ENCODE data around the gene MARK2.

DNA sequence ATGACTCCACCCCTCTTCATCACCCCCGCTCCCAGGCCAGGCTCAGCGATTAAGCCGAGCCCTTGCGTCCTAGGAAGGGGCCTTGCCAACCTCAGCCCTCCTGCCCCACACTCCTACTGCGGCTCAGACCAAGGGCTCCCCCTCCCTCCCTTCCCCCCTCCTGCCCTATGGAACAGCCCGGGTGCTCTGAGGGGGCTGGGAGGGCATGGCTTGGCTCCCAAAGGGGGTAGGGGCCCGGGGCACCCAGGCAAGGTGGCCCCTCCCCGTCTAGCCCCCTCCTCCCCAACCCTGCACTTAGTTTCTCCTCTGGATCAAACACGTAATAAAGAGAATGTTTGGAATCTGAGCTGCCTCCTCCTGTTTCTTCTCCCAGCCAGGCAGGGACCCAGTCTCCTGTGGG lies 71.8 kb downstream of the MARK2 start:
- TF ChIP-seq, protein P1, sequence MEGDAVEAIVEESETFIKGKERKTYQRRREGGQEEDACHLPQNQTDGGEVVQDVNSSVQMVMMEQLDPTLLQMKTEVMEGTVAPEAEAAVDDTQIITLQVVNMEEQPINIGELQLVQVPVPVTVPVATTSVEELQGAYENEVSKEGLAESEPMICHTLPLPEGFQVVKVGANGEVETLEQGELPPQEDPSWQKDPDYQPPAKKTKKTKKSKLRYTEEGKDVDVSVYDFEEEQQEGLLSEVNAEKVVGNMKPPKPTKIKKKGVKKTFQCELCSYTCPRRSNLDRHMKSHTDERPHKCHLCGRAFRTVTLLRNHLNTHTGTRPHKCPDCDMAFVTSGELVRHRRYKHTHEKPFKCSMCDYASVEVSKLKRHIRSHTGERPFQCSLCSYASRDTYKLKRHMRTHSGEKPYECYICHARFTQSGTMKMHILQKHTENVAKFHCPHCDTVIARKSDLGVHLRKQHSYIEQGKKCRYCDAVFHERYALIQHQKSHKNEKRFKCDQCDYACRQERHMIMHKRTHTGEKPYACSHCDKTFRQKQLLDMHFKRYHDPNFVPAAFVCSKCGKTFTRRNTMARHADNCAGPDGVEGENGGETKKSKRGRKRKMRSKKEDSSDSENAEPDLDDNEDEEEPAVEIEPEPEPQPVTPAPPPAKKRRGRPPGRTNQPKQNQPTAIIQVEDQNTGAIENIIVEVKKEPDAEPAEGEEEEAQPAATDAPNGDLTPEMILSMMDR (conservative IDR thresholded peaks at IDR 0.05; ENCODE audit: low read length), result no peak
- TF ChIP-seq EZH2phosphoT487 (IDR thresholded peaks at IDR 0.05; ENCODE audit: borderline replicate concordance), result no peak
